GM19397 (cell line): ENCODE data around the gene SLC14A1.

Source experiments
- ATAC-seq: cut with Tn5 transposase; IDR thresholded peaks from one replicate; pipeline ENCODE4 v1.9.1; 2021; ENCODE audit warnings: mild to moderate bottlenecking, moderate library complexity; ENCODE audit not compliant: unreplicated experiment

The SLC14A1 gene

DNA sequence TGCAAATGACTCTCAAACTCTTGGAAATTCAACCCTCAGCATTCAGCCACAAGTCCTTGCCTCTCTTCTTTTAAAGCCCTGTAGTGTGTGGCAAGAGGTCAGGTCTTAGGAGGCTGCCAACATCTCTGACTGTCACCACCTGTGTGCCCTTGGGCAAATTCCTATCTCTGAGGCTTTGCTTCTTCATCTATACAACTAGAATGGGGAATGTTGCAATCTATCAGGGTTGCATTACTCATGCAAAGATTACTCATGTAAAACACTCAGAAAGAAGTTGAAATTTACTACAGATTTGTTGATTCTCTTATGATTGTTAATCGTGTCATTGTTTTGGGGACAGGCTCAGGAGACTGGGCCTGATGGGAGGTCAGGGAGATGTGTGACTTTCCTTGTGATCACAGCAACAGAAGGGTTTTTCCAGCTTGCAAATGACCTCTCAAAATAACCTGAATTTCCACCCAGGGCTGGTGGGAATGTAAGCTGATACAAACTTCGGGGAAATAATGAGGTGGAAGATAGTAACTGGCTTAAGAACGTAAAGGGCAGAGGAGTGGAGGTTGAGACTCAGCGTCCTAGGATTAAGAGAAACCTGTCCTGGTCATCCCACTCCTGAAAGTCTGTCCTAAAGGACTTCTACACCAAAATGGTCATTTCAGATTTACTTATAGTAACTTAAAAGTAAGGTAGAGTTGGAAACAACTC is 69.4 kb downstream of the SLC14A1 start:
- ATAC-seq, result no peak

- ATAC-seq, result no peak
Observed at GRCh38 chr18:45801416-45802004, 77.5 kb downstream of the SLC14A1 start.
